Sigmoid colon (tissue), 7 donors: ENCODE results near the gene EIF3L. TPM values are rescaled to one million over a fixed set of nuclear protein-coding genes. Genes with fewer than 3 reads are reported as not detected.
A peak's percentile ranks its signal among the peaks of the same experiment; 100 is the strongest.

Source experiments
- DNase-seq: peaks from one replicate; pipeline ENCODE4 v3.0.0-alpha.2; 2019
- H3K27ac ChIP-seq, 4 donors: fragments of 200-600 bp; sonication (generic); one replicate each; pipeline ENCODE4 v1.5.1; 2016 to 2019; ENCODE audit warnings: mild to moderate bottlenecking in 1 of 4
- H3K27me3 ChIP-seq, 3 donors: fragments of 200-600 bp; sonication (generic); one replicate each; pipeline ENCODE4 v1.5.1; 2019; ENCODE audit warnings: mild to moderate bottlenecking in 1 of 3
- H3K36me3 ChIP-seq, 4 donors: fragments of 200-600 bp; sonication (generic); one replicate each; pipeline ENCODE4 v1.5.1; 2016 to 2019
- H3K4me1 ChIP-seq, 4 donors: fragments of 200-600 bp; sonication (generic); one replicate each; pipeline ENCODE4 v1.5.1; 2017 to 2019
- H3K4me3 ChIP-seq, 4 donors: fragments of 200-600 bp; sonication (generic); one replicate each; pipeline ENCODE4 v1.5.1; 2017 to 2019; ENCODE audit warnings: mild to moderate bottlenecking in 2 of 4, moderate library complexity in 1 of 4
- H3K9me3 ChIP-seq, 4 donors: fragments of 200-600 bp in 3 of 4; sonication (generic) in 3 of 4; one replicate each; pipeline versions ENCODE4 v1.5.1 to v1.6.1; 2013 to 2019
- EP300 ChIP-seq, 4 donors: sonication (generic); formaldehyde crosslinking; IDR thresholded peaks; one replicate each; pipeline ENCODE4 v1.6.1; 2017; ENCODE audit warnings: antibody characterized with exemption in 4 of 4
- POLR2A ChIP-seq, 2 donors: fragments of 450-650 bp; IDR thresholded peaks; one replicate each; pipeline ENCODE4 v1.6.1; 2016; ENCODE audit warnings: antibody characterized with exemption in 2 of 2, mild to moderate bottlenecking in 2 of 2, moderate library complexity in 2 of 2
- POLR2AphosphoS5 ChIP-seq, 4 donors: sonication (generic); formaldehyde crosslinking; IDR thresholded peaks; one replicate each; pipeline ENCODE4 v1.6.1; 2017; ENCODE audit warnings: antibody characterized with exemption in 4 of 4
- WGBS, 2 donors: extraction: QIAGEN DNeasy Blood & Tissue Kit; methylation state at CpG; one replicate each; pipeline ENCODE4 v1.1.7; 2013; 5-methylcytosine and 5-hydroxymethylcytosine counted together
- intact Hi-C: fragments of 100-400 bp; cut with DNase I; formaldehyde crosslinking; loops from one replicate; pipeline ENCODE4 v1.15.1; 2023
- polyA plus RNA-seq, 3 donors: library from polyadenylated mRNA; stranded (reverse); fragments of 200-250 nt; gene quantifications; one replicate each; pipeline ENCODE4 v1.2.3, GENCODE V29; 2013
- total RNA-seq, 4 donors: library from RNA; depleted of rRNA; stranded (reverse); fragments of >200 nt; gene quantifications; one replicate each; pipeline ENCODE4 v1.1.0, GENCODE V29; 2016
- TF ChIP-seq, protein P1 (sequence below), 4 experiments: fragments of 450-650 bp in 3 of 4; fragments of 200-600 bp in 1 of 4; IDR thresholded peaks; one replicate each; pipeline ENCODE4 v1.5.1; 2016 to 2019; ENCODE audit warnings: antibody characterized with exemption in 4 of 4, mild to moderate bottlenecking in 3 of 4, moderate library complexity in 2 of 4
- donor health status: healthy with polysubstance abuse.
- donor health status: Bipolar disorder and iron deficiency.
- donor health status: healthy.

Gene EIF3L
- total and polyA plus RNA-seq, 7 donors: 198 to 628 (median 366) TPM

DNA sequence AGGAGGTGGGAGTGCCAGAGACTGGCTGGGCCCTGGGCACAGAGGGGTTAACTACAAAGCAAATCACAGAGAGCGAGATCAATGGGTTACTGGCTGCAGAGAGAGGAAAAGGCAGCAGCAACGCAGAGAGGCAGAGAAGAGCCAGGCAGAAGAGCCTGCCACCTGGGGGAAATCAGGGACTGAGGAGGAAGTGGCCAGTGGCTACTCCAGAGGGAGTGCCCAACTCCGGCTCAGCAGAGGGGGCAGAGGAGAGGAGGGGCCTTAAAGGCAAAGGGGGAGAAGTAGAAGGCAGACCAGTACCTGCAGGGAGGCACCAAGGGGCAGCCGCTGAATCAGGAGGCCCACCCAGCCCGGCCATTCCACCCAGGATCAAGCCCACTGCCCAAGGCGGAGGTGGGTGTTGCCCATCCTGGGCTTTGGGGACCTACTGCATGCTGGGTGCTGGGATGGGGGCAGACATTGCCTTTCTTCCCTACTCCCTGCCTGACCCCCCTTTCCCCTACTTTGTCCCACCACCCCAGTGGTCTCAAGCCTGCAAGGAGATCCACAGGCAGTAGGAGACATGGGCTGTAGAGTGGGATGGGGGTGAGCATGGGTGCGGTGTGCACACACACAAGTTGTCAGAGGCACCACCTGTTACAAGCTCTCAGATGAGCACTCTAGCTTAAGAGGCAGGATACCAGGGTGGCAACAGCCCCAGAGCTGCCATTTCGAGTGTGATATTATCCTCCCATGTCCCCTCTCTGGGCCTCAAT, 27.0 kb upstream of the EIF3L start:
- Histone ChIP-seq H3K4me3 (no peak overlapping the region), H3K4me1 (peaks cover 0 to 38% (median 32%) of the 10 kb centered on the region in 4 donors), H3K9me3 (no peaks in the 10 kb centered on the region), H3K27me3 (peaks cover 0 to 52% (median 27%) of the 10 kb centered on the region in 3 donors), H3K27ac (no peak overlapping the region), H3K36me3 (no peaks in the 10 kb centered on the region)
- WGBS, 2 donors: 54 to 66% methylated on average over 8 of the region's 8 CpGs
- TF ChIP-seq POLR2AphosphoS5 (IDR thresholded peaks at IDR 0.05): no peak
- TF ChIP-seq, protein P1, sequence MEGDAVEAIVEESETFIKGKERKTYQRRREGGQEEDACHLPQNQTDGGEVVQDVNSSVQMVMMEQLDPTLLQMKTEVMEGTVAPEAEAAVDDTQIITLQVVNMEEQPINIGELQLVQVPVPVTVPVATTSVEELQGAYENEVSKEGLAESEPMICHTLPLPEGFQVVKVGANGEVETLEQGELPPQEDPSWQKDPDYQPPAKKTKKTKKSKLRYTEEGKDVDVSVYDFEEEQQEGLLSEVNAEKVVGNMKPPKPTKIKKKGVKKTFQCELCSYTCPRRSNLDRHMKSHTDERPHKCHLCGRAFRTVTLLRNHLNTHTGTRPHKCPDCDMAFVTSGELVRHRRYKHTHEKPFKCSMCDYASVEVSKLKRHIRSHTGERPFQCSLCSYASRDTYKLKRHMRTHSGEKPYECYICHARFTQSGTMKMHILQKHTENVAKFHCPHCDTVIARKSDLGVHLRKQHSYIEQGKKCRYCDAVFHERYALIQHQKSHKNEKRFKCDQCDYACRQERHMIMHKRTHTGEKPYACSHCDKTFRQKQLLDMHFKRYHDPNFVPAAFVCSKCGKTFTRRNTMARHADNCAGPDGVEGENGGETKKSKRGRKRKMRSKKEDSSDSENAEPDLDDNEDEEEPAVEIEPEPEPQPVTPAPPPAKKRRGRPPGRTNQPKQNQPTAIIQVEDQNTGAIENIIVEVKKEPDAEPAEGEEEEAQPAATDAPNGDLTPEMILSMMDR (IDR thresholded peaks at IDR 0.05): no peak
- intact Hi-C loops: no loop called here
- DNase-seq: no peak

DNA sequence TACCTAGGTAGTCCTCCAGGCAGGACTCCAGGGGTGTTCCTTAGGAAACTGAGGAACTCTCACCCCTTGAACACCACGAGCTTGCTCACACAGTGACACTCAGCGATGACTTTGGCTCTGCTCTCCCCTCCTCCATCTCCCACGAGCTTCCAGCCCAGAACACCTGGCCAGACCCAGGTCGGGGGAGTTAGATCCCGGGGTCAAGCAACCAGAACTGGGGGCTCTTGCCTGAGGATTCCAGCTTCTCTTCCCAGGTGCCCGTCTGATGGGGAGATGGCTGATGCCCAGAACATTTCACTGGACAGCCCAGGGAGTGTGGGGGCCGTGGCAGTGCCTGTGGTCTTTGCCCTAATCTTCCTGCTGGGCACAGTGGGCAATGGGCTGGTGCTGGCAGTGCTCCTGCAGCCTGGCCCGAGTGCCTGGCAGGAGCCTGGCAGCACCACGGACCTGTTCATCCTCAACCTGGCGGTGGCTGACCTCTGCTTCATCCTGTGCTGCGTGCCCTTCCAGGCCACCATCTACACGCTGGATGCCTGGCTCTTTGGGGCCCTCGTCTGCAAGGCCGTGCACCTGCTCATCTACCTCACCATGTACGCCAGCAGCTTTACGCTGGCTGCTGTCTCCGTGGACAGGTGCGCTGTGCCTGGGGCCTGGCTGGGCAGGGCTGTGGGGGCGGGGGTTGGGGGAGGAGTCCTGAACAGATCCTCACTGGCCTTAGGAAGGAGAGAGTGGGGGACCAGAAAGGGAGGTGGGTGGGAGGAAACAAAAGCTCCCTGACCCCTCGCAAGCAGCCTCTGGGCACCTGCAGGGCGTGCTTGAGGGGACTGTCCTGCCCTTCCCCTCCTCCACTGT, 25.9 kb upstream of the EIF3L start, which contains the start of gene GALR3:
TSS of gene GALR3 (plus strand) at position 249 of the 852 bp plus-strand sequence. CDS start at position 274, 25 bp downstream.
- DNase-seq: no peak
- H3K27me3 ChIP-seq: peaks cover 0 to 52% (median 27%) of the 10 kb centered on the region in 3 donors
- no peak for TF ChIP-seq POLR2AphosphoS5 (IDR thresholded peaks at IDR 0.05)
- no peak for TF ChIP-seq POLR2A (IDR thresholded peaks at IDR 0.05)
- TF ChIP-seq, protein P1 (IDR thresholded peaks at IDR 0.05): no peak
- TF ChIP-seq EP300 (IDR thresholded peaks at IDR 0.05): no peak
- H3K36me3 ChIP-seq: no peaks in the 10 kb centered on the region
- H3K27ac ChIP-seq: no peak within 1 kb of the TSS
- H3K9me3 ChIP-seq: no peaks in the 10 kb centered on the region
- intact Hi-C loops: no loop called here
- H3K4me3 ChIP-seq: no peak within 1 kb of the TSS
- WGBS, 2 donors: 41 to 77% methylated on average over 21 of the region's 21 CpGs
- peaks cover 0 to 34% (median 27%) of the 10 kb centered on the region in 4 donors for H3K4me1 ChIP-seq

DNA sequence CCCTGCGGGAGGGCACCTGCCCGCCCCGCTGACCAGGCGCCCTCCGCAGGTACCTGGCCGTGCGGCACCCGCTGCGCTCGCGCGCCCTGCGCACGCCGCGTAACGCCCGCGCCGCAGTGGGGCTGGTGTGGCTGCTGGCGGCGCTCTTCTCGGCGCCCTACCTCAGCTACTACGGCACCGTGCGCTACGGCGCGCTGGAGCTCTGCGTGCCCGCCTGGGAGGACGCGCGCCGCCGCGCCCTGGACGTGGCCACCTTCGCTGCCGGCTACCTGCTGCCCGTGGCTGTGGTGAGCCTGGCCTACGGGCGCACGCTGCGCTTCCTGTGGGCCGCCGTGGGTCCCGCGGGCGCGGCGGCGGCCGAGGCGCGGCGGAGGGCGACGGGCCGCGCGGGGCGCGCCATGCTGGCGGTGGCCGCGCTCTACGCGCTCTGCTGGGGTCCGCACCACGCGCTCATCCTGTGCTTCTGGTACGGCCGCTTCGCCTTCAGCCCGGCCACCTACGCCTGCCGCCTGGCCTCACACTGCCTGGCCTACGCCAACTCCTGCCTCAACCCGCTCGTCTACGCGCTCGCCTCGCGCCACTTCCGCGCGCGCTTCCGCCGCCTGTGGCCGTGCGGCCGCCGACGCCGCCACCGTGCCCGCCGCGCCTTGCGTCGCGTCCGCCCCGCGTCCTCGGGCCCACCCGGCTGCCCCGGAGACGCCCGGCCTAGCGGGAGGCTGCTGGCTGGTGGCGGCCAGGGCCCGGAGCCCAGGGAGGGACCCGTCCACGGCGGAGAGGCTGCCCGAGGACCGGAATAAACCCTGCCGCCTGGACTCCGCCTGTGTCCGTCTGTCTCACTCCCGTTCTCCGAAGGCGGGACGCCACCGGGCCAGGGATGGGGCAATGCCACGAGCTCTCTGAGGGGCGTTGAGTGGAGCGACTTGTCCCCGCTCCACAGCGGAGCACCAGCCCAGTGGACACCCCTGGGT, 24.3 kb upstream of the EIF3L start:
- DNase-seq: no peak

More for the DNA sequence above, 24.3 kb upstream of the EIF3L start:
- H3K27ac ChIP-seq: peak overlapping the region in 1 of 4 donors; percentile 1
- intact Hi-C loops: no loop called here
- H3K9me3 ChIP-seq: no peaks in the 10 kb centered on the region
- TF ChIP-seq POLR2A (IDR thresholded peaks at IDR 0.05) (no peak), POLR2AphosphoS5 (IDR thresholded peaks at IDR 0.05) (no peak), EP300 (IDR thresholded peaks at IDR 0.05) (no peak)
- TF ChIP-seq, protein P1 (IDR thresholded peaks at IDR 0.05): no peak
- H3K36me3 ChIP-seq: peaks cover 0 to 8% (median under 1%) of the 10 kb centered on the region in 4 donors
- peaks cover 0 to 25% (median 17%) of the 10 kb centered on the region in 4 donors for H3K4me1 ChIP-seq
- H3K4me3 ChIP-seq: peak overlapping the region in 3 of 4 donors; percentile 23 to 40 (median 35)
- 5 to 9% methylated on average over 135 of the region's 135 CpGs for WGBS, 2 donors
- H3K27me3 ChIP-seq: peaks cover 0 to 40% (median 27%) of the 10 kb centered on the region in 3 donors
